ENCODE measurements around the gene CARMIL1.
A peak's percentile ranks its signal among the peaks of the same experiment; 100 is the strongest.
"Not testable (repeated sequence)": the region's sequence is repeated elsewhere in the genome, so short reads cannot be mapped to it uniquely, and the experiment has no call there.

The CARMIL1 gene

GRCh38 chr6:25354078-25354932 lies 75.1 kb downstream of the CARMIL1 start:
- no peak for DNase-seq (ENCODE audit: low read depth, low spot score)
- no peak overlapping the region for H3K4me3 ChIP-seq (ENCODE audit: low read length)

DNA sequence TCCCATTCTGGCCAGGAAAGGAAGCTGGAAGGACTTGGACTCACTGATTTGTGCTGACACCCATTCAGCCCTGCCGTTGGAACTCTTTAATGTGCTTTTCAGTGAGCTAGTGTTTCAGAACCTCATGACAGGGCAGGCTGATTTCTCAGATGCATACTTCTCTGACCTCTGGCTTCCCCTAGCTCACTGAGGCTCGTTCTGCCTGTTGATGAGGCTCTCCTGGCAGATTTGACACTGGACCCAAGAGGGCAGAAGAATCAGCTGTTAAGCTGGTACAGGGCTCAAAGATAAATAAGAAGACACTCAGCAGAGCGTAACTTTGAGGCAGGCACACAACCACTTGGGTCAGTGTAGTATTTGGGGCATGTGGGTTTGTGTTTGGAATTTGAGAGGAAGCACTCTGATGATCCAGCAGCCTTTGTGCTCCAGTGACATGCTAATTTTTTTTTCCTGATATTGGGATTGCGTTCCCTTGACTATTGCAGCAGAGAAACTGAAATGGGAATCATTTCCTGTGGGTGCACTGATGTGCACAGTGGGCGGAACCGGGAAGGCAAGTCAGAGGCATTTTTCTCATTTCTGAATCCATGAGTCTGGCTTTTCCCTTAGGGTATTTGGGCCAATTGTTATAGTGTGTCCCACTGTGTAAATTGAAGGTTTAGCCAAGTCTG lies 80.2 kb downstream of the CARMIL1 start:
- no peak overlapping the region for H3K4me3 ChIP-seq (ENCODE audit: low read length)
- DNase-seq (ENCODE audit: low read depth, low spot score): no peak

GRCh38 chr6:25359891-25360290 lies 80.7 kb downstream of the CARMIL1 start:
- no peak for DNase-seq (ENCODE audit: low read depth, low spot score)
- H3K4me3 ChIP-seq (ENCODE audit: low read length): no peak overlapping the region

DNA sequence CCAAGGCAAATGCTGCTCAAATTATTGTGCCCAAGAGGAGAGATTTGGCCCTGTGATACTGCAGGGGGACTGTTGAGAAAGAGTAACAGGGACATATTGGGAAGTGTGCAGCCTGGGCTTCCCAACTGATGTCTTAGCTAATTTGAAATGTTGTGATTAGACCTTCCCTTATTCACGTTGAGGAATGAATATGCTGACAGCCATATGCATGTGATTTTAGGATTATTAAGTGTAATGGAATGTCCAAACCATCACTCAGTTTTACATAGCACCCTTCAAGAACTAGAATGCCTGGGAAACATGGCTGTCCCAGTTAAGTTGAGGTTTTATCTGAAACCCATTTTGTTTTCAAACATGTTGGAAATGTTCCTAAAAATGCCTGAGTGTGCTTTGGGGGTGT lies 81.4 kb downstream of the CARMIL1 start:
- no peak overlapping the region for H3K4me3 ChIP-seq (ENCODE audit: low read length)
- no peak for DNase-seq (ENCODE audit: low read depth, low spot score)

GRCh38 chr6:25363427-25363826 lies 84.3 kb downstream of the CARMIL1 start:
- H3K4me3 ChIP-seq (ENCODE audit: low read length): no peak overlapping the region
- DNase-seq (ENCODE audit: low read depth, low spot score): no peak

- no peak for DNase-seq (ENCODE audit: low read depth, low spot score)
- no peak overlapping the region for H3K4me3 ChIP-seq (ENCODE audit: low read length)
Measured at GRCh38 chr6:25365154-25365553, 86.0 kb downstream of the CARMIL1 start.

DNA sequence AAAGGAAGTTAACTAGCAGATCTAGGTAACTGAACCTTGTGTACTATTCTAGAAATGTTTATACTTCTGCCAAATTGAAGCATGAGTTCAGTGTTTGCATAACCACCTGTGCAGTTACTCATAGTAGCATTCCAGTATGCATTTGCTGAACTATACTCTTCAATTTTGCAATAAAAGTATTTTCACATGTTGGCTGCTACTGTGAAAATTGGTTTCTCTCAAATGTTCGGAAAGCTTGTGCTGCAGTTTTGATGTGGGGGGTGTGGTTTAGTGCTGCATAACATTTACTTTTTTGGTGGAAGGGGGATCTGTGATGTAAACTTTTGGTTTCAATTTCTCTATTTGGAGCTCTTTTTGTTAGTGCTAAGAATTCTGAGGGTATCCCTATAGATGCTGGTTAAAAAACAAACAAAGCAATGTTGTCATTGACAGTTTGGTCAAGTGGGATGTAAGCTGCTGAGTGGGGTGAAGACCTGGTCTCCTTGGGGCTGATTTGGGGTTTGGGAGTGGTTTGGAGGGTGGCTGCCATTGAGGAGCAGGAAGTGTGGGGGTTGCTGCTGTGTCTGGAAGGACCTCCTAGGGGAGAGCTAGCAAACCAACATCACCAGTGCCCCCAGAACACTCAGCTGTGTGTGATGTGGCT lies 87.8 kb downstream of the CARMIL1 start:
- H3K4me3 ChIP-seq (ENCODE audit: low read length): peak overlapping the region; percentile 19
- peak; percentile 75 for DNase-seq (ENCODE audit: low read depth, low spot score)

DNA sequence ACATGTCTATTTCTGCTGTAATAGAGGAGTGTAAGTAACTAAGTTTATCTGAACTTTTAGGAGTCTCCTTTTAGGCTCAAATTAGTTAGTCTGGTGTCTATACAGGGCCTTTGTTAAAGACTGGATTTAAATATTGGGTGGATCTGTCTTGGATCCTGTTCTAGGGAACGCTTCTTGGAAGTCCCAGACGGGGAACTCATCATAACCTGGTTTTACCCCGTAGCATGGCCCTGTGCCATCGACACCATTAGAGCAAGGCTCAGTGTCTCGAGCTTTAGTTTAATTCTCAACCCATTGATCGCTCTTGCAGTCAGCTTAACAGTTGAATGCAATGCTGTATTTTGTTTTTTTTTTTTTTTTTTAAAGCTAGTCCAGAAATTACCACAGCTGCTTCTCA lies 89.9 kb downstream of the CARMIL1 start:
- no peak overlapping the region for H3K4me3 ChIP-seq (ENCODE audit: low read length)
- DNase-seq (ENCODE audit: low read depth, low spot score): no peak

DNA sequence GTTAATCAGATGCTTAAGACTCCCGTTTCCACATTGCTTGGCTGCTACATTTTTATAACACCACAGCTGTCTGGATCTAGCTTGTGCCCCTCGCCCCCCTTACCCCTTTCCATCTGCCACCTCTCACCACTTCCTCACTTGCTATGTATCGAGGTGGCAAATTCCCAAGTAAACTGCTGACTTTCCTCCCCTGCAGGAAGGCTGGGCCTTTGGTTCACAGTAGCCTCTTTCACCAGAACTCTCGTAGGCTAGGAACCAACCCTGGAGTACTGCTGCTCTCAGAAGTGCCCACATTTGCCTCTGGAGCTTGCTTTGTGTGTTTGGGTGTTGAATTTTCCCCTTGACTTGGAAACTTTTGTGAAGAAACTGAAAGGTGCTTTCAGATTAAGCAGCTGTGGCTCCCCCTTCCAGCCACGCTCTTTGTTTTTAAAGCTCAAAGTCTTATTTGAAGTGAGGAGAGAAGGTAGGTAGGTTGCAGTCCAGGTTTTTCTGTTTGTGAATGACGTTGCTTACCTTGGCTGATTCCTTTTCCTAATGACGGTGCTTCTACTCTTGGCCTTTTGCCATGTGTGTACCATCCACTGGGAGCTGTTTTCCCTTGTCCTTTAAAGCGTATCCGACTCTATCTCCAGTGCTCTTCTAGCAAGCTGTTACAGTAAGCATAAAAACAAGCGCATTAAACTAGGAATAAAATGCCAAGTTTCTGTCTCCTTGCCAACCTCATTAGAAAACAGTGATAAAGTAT lies 90.4 kb downstream of the CARMIL1 start:
- DNase-seq (ENCODE audit: low read depth, low spot score): peak; percentile 22
- no peak overlapping the region for H3K4me3 ChIP-seq (ENCODE audit: low read length)

- no peak overlapping the region for H3K4me3 ChIP-seq (ENCODE audit: low read length)
- DNase-seq (ENCODE audit: low read depth, low spot score): no peak
Measured at GRCh38 chr6:25370178-25371036, 91.2 kb downstream of the CARMIL1 start.

GRCh38 chr6:25371037-25371347 lies 91.8 kb downstream of the CARMIL1 start:
- DNase-seq (ENCODE audit: low read depth, low spot score): no peak
- no peak overlapping the region for H3K4me3 ChIP-seq (ENCODE audit: low read length)

DNA sequence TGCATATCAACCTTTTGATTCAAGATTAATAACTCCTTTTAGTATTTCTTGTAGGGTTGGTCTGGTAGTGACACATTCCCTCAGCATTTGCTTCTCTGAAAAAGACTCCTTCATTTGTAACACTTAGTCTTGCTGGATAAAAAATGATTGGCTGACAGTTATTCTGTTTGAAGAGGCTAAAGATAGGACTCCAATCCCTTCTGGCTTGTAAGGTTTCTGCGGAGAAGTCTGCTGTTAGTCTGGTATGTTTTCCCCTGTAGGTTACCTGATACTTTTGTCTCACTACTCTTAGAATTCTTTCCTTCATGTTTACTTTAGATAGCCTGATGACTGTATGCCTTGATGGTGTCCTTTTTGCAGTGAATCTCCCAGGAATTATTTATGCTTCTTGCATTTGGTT lies 96.0 kb downstream of the CARMIL1 start:
- no peak overlapping the region for H3K4me3 ChIP-seq (ENCODE audit: low read length)
- no peak for DNase-seq (ENCODE audit: low read depth, low spot score)

- no peak overlapping the region for H3K4me3 ChIP-seq (ENCODE audit: low read length)
- DNase-seq (ENCODE audit: low read depth, low spot score): peak; percentile 27
Measured at GRCh38 chr6:25377664-25378063, 98.5 kb downstream of the CARMIL1 start.

- no peak for DNase-seq (ENCODE audit: low read depth, low spot score)
- H3K4me3 ChIP-seq (ENCODE audit: low read length): no peak overlapping the region
Measured at GRCh38 chr6:25381077-25381476, 101.9 kb downstream of the CARMIL1 start.

- not testable (repeated sequence) for DNase-seq (ENCODE audit: low read depth, low spot score)
Measured at GRCh38 chr6:25382476-25382875, 103.3 kb downstream of the CARMIL1 start.

DNA sequence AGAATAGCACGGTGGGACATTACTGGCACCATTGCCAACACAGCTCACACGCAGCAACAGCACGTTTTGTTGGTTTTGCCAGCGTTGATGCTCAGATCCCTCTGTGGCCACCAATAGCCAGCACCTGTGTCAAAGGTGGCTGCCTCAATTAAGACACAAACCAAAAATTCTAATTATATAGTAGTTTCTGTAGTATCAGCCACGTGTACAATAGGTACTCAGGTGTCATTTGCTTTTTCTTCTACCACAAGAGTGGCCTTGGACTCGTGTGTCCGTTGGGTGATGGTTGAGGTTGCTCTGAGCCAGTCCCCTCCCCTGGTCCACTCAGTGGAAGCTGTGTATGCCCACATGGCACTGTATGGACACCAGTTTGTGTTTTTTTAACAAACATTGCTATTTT lies 105.1 kb downstream of the CARMIL1 start:
- no peak overlapping the region for H3K4me3 ChIP-seq (ENCODE audit: low read length)

More at GRCh38 chr6:25382476-25382875, 103.3 kb downstream of the CARMIL1 start:
- H3K4me3 ChIP-seq (ENCODE audit: low read length): not testable (repeated sequence)

GRCh38 chr6:25384967-25385366 lies 105.8 kb downstream of the CARMIL1 start:
- H3K4me3 ChIP-seq (ENCODE audit: low read length): no peak overlapping the region
- no peak for DNase-seq (ENCODE audit: low read depth, low spot score)

More for the DNA sequence above, 105.1 kb downstream of the CARMIL1 start:
- DNase-seq (ENCODE audit: low read depth, low spot score): no peak

DNA sequence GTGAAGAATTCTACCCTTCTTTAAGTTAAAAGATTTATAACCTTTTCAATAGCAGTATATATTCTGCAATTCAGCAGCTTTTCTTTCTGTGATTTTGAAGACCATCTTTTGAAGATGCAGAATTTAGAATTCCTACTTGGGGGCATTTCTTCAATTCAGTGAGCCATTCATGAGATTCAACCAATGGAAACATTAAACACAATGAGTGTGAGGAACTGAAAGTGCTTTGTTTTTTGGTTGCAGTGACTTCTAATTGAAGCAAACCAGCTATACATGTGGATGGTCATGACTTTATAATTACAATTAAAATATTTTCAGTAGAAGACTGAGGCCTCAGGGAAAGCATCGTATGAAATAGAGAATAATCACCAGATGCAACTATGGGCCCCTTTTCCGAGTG lies 108.3 kb downstream of the CARMIL1 start:
- no peak overlapping the region for H3K4me3 ChIP-seq (ENCODE audit: low read length)
- no peak for DNase-seq (ENCODE audit: low read depth, low spot score)

DNA sequence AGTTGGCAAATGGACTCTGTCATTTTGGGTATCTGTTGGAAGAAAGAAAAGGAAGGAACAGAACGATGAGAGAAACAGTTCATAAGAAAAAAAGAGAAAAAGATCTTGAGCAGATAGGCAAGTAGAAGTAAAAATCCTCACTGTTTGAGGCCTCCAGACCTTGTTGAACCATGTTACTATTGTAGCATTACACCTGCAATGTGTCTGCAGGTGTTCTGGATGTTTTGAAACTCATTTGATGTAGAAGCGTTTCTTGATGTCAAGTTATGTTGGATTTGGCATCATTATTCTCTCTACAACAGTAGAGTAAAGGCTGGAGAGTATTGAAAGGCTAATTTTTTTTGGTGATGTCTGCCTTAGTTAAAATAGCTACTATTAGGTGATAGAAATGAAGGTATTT lies 108.7 kb downstream of the CARMIL1 start:
- no peak for DNase-seq (ENCODE audit: low read depth, low spot score)
- no peak overlapping the region for H3K4me3 ChIP-seq (ENCODE audit: low read length)
